Measurements from ENCODE around the gene DDX18.

- TF ChIP-seq POLR2A (IDR thresholded peaks at IDR 0.05), result no peak
- TF ChIP-seq, protein P1, sequence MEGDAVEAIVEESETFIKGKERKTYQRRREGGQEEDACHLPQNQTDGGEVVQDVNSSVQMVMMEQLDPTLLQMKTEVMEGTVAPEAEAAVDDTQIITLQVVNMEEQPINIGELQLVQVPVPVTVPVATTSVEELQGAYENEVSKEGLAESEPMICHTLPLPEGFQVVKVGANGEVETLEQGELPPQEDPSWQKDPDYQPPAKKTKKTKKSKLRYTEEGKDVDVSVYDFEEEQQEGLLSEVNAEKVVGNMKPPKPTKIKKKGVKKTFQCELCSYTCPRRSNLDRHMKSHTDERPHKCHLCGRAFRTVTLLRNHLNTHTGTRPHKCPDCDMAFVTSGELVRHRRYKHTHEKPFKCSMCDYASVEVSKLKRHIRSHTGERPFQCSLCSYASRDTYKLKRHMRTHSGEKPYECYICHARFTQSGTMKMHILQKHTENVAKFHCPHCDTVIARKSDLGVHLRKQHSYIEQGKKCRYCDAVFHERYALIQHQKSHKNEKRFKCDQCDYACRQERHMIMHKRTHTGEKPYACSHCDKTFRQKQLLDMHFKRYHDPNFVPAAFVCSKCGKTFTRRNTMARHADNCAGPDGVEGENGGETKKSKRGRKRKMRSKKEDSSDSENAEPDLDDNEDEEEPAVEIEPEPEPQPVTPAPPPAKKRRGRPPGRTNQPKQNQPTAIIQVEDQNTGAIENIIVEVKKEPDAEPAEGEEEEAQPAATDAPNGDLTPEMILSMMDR (IDR thresholded peaks at IDR 0.05), result no peak
Measured at GRCh38 chr2:117875786-117876185, 61.3 kb downstream of the DDX18 start.

Measured in lower leg skin (tissue), 3 donors.